Caco-2 (cell line): ENCODE measurements around the gene GPC6. TPM values are rescaled to one million over a fixed set of nuclear protein-coding genes. Genes with fewer than 3 reads are reported as not detected.

Experiments
- BruUV-seq: library from RNA; stranded (reverse); fragments of 400-500 nt; replicated peaks from 2 replicates; lab custom pipeline; 2021; lab: Mats Ljungman, UMichigan
- CTCF ChIA-PET: fragments of 300-600 bp; sonication (Branson Sonifier 250); formaldehyde crosslinking; loops from one replicate; lab custom pipeline; 2022; ENCODE audit warnings: antibody characterized with exemption; lab: Charles Lee
- POLR2A ChIA-PET: fragments of 300-600 bp; sonication (Branson Sonifier 250); formaldehyde crosslinking; loops from one replicate; lab custom pipeline; 2022; ENCODE audit warnings: antibody characterized with exemption; lab: Charles Lee
- DNase-seq, 2 experiments: peaks; one replicate each; pipeline versions ENCODE4 v3.0.0 to v3.0.0-alpha.2; 2020 to 2022
- H3K27me3 ChIP-seq: replicated peaks from 2 replicates; pipeline ENCODE4 v1.6.0; 2011; ENCODE audit warnings: low read length; ENCODE audit not compliant: control insufficient read depth, insufficient read depth
- H3K36me3 ChIP-seq: 2 replicates; pipeline ENCODE4 v1.5.1; 2011; ENCODE audit warnings: low read length; ENCODE audit not compliant: control insufficient read depth, insufficient read depth
- H3K4me1 ChIP-seq: fragments of 250-450 bp; sonication (Bioruptor Pico); 2 replicates; pipeline ENCODE4 v1.5.1; 2020; ENCODE audit warnings: mild to moderate bottlenecking
- H3K4me3 ChIP-seq: 2 replicates; pipeline ENCODE4 v1.5.1; 2011; ENCODE audit warnings: low read depth, mild to moderate bottlenecking, control low read depth, low read length
- H3K9me3 ChIP-seq: fragments of 250-450 bp; sonication (Bioruptor Pico); 2 replicates; pipeline ENCODE4 v1.5.1; 2020; ENCODE audit warnings: mild to moderate bottlenecking, moderate library complexity
- H3K27ac Mint-ChIP-seq: one replicate; pipeline ENCODE4 v1.8.0; 2022; ENCODE audit warnings: mixed read lengths; ENCODE audit not compliant: unreplicated experiment
- H3K27me3 Mint-ChIP-seq: one replicate; pipeline ENCODE4 v1.8.0; 2022; ENCODE audit warnings: mixed read lengths; ENCODE audit not compliant: insufficient read depth, unreplicated experiment
- H3K36me3 Mint-ChIP-seq: one replicate; pipeline ENCODE4 v1.8.0; 2022; ENCODE audit warnings: mild to moderate bottlenecking, mixed read lengths; ENCODE audit not compliant: insufficient read depth, unreplicated experiment
- H3K4me1 Mint-ChIP-seq: one replicate; pipeline ENCODE4 v1.8.0; 2022; ENCODE audit warnings: low read depth, mixed read lengths; ENCODE audit not compliant: unreplicated experiment
- H3K4me3 Mint-ChIP-seq: one replicate; pipeline ENCODE4 v1.8.0; 2022; ENCODE audit warnings: mild to moderate bottlenecking, moderate library complexity, mixed read lengths; ENCODE audit not compliant: unreplicated experiment
- H3K9me3 Mint-ChIP-seq: one replicate; pipeline ENCODE4 v1.8.0; 2022; ENCODE audit warnings: mixed read lengths; ENCODE audit not compliant: unreplicated experiment
- CTCF ChIP-seq, 2 experiments: fragments of 200-600 bp in 1 of 2; IDR thresholded peaks; 1 replicate in 1 of 2; 2 replicates in 1 of 2; pipeline versions ENCODE4 v1.5.1 to v1.8.0; 2011 to 2022; ENCODE audit warnings: antibody characterized with exemption in 1 of 2, control low read depth in 1 of 2, inconsistent platforms in 1 of 2, low read depth in 1 of 2, low read length in 1 of 2, mild to moderate bottlenecking in 1 of 2, moderate library complexity in 1 of 2; ENCODE audit not compliant: insufficient read depth in 1 of 2, severe bottlenecking in 1 of 2, unreplicated experiment in 1 of 2
- intact Hi-C: fragments of 100-400 bp; cut with micrococcal nuclease; formaldehyde crosslinking; loops from one replicate; pipeline ENCODE4 v1.10.0; 2022; ENCODE audit not compliant: unreplicated experiment
- total RNA-seq: library from RNA; stranded (reverse); gene quantifications from 2 replicates; pipeline ENCODE4 v1.2.3, GENCODE V29; 2022

The GPC6 gene
- total RNA-seq, 1 experiment from 2014 or later, result 0.16 TPM

GRCh38 chr13:93956426-93956825 is 729.8 kb downstream of the GPC6 start:
- H3K27me3 Mint-ChIP-seq, result no peaks in the 10 kb centered on the region
- H3K4me3 Mint-ChIP-seq, result no peak overlapping the region
- ChIA-PET POLR2A (no interaction called here), CTCF (no interaction called here)
- no TSS peak for BruUV-seq
- H3K9me3 Mint-ChIP-seq, result peaks cover 10% of the 10 kb centered on the region
- H3K4me3 ChIP-seq, result no peak overlapping the region
- H3K4me1 Mint-ChIP-seq, result no peaks in the 10 kb centered on the region
- intact Hi-C loops, result no loop called here
- no peak for TF ChIP-seq CTCF (IDR thresholded peaks at IDR 0.05; ENCODE audit: insufficient read depth in 1 of 2, low read depth in 1 of 2, low read length in 1 of 2, severe bottlenecking in 1 of 2, unreplicated experiment in 1 of 2)
- no peaks in the 10 kb centered on the region for H3K9me3 ChIP-seq
- H3K4me1 ChIP-seq, result no peaks in the 10 kb centered on the region
- no peak for DNase-seq
- H3K27ac Mint-ChIP-seq, result no peak overlapping the region
- no peaks in the 10 kb centered on the region for H3K27me3 ChIP-seq
- H3K36me3 ChIP-seq, result no peaks in the 10 kb centered on the region
- H3K36me3 Mint-ChIP-seq, result no peaks in the 10 kb centered on the region

- no peaks in the 10 kb centered on the region for H3K36me3 ChIP-seq
- CTCF ChIA-PET, result no interaction called here
- POLR2A ChIA-PET, result no interaction called here
- no peak for TF ChIP-seq CTCF (IDR thresholded peaks at IDR 0.05; ENCODE audit: insufficient read depth in 1 of 2, low read depth in 1 of 2, low read length in 1 of 2, severe bottlenecking in 1 of 2, unreplicated experiment in 1 of 2)
- H3K9me3 Mint-ChIP-seq, result peaks cover 10% of the 10 kb centered on the region
- H3K4me1 Mint-ChIP-seq, result no peaks in the 10 kb centered on the region
- no peak overlapping the region for H3K4me3 ChIP-seq
- no peak overlapping the region for H3K4me3 Mint-ChIP-seq
- H3K36me3 Mint-ChIP-seq, result no peaks in the 10 kb centered on the region
- H3K27me3 ChIP-seq, result no peaks in the 10 kb centered on the region
- H3K4me1 ChIP-seq, result no peaks in the 10 kb centered on the region
- no TSS peak for BruUV-seq
- no peaks in the 10 kb centered on the region for H3K27me3 Mint-ChIP-seq
- no peak overlapping the region for H3K27ac Mint-ChIP-seq
- intact Hi-C loops, result no loop called here
- H3K9me3 ChIP-seq, result no peaks in the 10 kb centered on the region
- DNase-seq, result no peak
These were observed 730.8 kb downstream of the GPC6 start for GRCh38 chr13:93957371-93957770.

- Histone ChIP-seq H3K27me3 (no peaks in the 10 kb centered on the region), H3K36me3 (no peaks in the 10 kb centered on the region), H3K9me3 (no peaks in the 10 kb centered on the region), H3K4me3 (no peak overlapping the region), H3K4me1 (no peaks in the 10 kb centered on the region)
- intact Hi-C loops, result no loop called here
- Mint-ChIP-seq H3K4me3 (no peak overlapping the region), H3K4me1 (no peaks in the 10 kb centered on the region), H3K9me3 (peaks cover 10% of the 10 kb centered on the region), H3K27me3 (no peaks in the 10 kb centered on the region), H3K27ac (no peak overlapping the region), H3K36me3 (no peaks in the 10 kb centered on the region)
- BruUV-seq, result no TSS peak
- no peak for DNase-seq
- TF ChIP-seq CTCF (IDR thresholded peaks at IDR 0.05; ENCODE audit: insufficient read depth in 1 of 2, low read depth in 1 of 2, low read length in 1 of 2, severe bottlenecking in 1 of 2, unreplicated experiment in 1 of 2), result no peak
- CTCF ChIA-PET, result no interaction called here
- POLR2A ChIA-PET, result no interaction called here
These were observed 733.4 kb downstream of the GPC6 start for GRCh38 chr13:93959796-93960533.
